GM19372 (cell line): ENCODE results near the gene LSM10.

Experiments used
- ATAC-seq: cut with Tn5 transposase; IDR thresholded peaks from one replicate; pipeline ENCODE4 v1.9.1; 2021; ENCODE audit warnings: mild to moderate bottlenecking, low read depth, moderate library complexity; ENCODE audit not compliant: unreplicated experiment

The LSM10 gene

GRCh38 chr1:36397378-36398230 is at the start of gene LSM10:
Gene LSM10 (minus strand): TSS chr1:36397908. CDS start chr1:36394129, 3,779 bp downstream.
- peak; percentile 88 for ATAC-seq

- ATAC-seq: no peak
These were observed 49.7 kb upstream of the LSM10 start for GRCh38 chr1:36447450-36447849.

DNA sequence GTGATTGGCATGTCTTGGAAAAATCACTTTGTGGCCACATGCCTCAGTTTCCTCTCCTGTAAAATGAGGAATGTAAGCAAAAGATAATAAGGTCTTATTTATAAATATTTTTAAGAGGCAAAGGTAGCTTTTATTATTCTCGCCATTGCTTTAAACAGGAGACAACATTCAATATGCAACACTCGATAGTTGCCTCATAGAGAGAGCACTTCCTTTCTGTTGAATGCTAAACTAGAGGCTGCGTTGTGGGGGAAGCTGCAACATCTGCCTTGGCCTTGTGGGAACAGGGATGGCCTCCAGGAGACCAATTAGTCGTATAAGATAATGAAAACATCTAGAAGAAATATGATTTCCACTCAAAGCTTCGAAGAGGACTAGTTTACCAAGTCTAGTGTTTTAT is 49.0 kb upstream of the LSM10 start:
- no peak for ATAC-seq

DNA sequence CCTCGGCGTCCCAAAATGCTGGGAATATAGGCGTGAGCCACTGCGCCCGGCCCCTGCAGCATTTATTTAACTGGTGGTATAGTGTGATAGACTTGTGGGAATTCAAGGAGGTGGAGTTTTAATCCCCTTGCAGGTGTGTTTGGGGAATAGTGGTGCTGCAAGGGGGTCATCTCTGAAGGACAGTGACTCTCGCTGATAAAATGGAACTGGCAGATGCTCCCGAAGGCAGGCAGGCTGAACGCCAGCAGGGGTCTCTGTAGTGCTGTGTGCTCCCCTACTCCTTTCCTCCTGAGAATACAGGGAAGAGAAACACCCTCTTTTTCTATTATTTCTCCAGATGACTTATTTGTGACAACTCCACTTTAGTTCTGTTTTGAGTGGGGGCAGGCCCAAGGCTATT is 48.6 kb upstream of the LSM10 start:
- no peak for ATAC-seq

GRCh38 chr1:36443297-36443696 is 45.6 kb upstream of the LSM10 start:
- ATAC-seq: no peak

DNA sequence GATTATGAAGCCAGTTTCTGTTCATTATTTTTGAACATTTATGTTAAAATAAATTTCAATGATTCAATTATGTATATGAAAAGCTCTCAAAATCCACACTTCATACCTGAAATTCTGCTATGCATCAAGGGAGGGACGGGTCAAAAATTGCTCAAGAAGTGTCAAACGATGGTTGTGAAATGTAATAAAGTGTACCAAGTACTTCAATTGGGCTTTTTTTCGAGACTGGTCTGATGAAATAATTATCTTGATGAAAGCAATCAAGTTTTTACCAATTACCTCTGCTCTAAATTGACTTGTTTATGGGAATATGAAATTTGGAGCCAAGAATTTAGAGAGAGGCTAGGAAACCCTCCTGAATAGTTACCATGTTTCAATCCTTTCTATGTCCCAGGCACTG is 44.6 kb upstream of the LSM10 start:
- no peak for ATAC-seq

DNA sequence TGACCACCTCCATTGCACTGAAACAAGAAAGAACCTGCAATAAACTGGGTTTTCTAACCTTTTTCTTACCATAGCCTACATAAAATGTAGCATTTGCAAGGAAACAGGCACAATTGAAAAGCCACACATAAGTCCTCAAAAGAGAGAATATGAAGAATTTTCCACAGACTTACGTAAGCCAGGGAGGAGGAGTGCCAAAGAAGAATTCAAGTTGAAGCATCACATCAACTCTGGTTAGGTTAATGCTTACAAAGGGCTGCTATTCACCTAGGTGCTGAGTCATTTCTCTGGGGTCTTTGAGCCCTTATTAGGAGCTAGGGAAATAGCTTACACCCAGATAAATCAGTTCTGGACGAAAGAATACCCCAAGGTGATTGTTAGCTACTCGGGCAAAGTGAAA is 42.9 kb upstream of the LSM10 start:
- ATAC-seq: no peak

DNA sequence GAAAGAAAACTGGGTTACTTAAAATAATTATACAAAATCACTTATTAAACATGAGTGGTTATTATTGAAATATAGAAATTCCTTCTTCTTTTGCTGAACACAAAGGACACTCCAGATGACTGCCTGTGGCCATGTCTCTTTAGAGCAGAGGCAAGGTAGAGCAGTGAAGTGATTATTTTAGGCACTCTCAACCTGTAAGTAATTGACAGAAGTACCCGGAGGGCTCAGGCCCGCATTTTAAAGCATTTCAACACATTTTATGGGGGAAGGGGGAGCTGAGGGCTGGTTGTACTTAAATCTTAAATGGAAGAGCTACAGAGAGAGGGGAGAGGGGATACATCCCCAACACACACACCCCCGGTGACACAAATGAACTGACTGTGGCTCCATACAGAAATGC is 42.3 kb upstream of the LSM10 start:
- no peak for ATAC-seq

DNA sequence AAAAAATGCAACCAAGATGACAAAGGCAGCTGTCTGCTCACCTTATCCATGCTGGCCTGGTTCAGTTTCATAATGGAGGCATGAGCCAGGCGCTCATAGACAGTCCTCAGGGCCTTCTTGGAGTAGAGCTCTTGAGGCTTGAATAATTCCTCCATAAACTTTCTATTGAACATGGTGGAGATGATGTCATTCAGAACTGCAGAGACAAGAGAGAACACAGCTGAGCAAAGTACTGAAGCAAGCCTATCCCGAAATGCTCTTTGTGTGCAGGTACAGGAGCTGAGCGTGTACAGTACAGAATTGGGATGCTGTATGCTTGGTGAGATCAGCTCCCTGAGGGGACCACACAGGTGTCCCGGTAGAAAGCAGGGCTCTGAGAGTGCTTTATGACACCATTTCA is 41.0 kb upstream of the LSM10 start:
- ATAC-seq: no peak

DNA sequence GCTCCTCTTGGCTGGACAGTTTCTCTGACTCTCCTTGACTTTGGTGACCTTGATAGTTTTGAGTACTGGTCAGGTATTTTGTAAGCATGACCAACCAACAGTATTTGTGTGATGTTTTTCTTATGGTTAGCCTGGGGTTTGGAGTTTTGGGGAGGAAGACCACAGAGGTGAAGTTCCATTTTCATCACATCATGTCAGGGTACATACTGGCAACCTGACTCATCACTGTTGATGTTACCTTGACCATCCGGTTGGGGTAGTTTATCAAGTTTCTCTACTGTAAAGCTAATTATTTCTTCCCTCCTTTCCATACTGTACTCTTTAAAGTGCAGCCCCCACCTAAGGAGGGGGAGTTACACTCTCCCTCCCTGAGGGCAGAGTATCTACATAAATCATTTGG is 39.1 kb upstream of the LSM10 start:
- no peak for ATAC-seq

DNA sequence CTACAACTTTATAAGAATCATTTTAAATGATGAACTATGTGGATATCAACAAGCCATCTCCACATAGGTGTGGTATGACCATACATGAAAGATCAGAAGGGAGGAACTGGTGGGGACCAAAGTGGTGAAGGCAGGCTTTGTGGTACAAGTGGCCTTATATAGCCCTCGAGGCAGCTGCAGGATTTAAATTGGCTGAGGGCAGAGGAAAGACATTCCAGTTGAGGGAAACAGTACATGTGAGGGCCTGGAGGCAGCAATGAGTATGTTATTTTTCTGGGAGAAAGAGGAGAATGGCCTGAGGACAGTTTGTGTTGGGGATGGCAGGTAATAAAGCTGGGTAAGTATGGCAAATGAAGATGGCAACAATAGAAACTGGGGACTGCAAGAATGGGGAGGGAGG is 35.4 kb upstream of the LSM10 start:
- ATAC-seq: no peak

DNA sequence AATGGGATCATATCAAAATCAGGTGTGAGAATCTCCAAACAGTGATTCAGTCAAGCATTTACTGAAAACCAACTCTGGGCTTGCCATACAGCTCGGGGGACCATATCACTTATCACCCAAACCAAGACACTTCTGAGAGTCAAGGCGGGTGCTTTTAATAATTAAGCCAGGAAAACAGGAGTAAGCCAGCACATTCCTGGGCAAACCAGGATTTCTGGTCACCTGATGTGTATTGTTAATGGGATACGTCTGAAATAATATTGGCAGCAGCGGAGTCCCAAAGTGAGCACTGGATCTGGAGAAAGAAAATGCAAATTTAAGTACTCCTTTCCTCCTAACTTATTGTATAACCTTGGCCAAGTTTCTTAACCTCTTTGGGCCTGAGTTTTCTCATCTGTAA is 34.9 kb upstream of the LSM10 start:
- no peak for ATAC-seq

DNA sequence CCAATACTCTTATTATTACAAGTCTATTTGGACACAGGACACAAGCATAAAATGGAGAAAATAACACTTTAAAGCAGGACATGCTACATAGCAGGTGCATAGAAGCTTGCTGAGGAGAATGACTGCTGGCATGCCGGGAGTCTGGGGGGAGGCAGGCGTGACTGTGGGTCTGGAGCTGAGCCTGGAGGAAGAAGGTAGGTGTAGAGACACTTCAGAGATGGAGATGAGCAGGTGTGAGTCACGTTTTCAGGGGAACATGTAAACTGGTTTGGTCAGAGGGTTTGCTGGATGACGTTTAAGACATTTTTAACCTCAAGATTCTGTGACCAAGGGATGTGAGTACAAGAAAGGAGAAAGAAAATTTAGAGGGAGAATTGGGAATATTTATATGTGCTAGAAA is 28.1 kb upstream of the LSM10 start:
- ATAC-seq: no peak

DNA sequence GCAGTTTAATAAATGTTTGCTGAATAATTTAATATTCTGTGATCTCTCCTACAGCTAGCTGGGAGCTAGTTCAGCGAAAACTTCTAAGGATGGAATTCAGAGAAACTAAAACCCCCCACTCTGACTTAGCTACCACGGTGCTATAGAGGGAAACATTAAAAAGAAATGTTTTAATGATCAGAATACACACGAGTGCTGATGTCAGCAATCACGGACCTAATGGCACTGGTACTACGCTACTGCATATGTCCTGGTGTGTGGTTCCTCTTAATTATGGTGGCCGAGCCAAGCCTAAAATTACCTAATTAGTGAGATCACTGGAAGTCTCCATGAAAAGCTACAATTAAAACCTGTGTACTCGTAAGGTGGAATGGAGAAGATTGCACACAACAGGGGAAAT is 23.9 kb upstream of the LSM10 start:
- no peak for ATAC-seq

DNA sequence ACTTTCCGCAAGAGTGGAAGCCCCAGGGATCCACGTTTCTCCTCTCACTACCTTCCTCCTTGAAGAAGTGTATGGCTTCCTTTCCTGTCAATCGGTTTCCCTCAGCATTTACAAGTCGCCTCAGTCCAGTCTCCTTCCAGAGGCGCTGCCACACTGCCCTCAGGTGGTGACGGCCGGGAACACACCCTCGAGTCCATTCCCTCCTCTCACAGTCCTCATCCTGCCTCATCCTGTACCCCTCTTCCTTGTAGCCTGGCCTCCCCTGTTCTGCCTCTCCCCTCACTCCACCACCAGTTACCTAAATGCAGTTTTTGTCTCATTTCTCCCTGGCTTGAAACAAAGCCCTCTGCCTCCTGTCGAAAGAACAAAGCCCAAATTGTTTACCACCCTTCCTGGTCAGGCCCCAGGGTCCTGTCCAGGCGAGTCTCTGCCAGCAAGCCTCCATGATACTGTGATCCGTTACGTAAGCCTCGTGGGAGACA is 23.2 kb upstream of the LSM10 start:
- no peak for ATAC-seq

DNA sequence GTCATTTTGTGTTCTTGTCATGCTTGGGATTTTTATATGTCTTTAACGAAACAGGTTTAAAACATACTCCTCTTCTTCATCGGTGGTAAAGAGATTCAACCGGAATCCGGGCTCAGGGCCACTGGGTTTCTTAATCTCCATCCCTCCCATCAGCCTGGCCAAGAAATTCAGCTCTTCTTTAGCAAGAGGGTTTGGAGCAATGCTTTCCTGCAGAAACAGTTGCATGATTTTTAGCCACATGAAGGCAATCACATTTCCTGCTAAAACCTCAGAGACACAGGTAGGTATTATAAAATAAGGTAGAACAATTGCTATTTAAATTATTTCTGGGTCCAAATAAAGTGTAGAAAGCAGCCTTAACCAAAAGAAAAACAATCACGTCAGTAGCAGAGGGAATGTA is 22.7 kb upstream of the LSM10 start:
- ATAC-seq: no peak

GRCh38 chr1:36419569-36419968 is 21.9 kb upstream of the LSM10 start:
- no peak for ATAC-seq

- ATAC-seq: no peak
These were observed 21.4 kb upstream of the LSM10 start for GRCh38 chr1:36419140-36419539.

DNA sequence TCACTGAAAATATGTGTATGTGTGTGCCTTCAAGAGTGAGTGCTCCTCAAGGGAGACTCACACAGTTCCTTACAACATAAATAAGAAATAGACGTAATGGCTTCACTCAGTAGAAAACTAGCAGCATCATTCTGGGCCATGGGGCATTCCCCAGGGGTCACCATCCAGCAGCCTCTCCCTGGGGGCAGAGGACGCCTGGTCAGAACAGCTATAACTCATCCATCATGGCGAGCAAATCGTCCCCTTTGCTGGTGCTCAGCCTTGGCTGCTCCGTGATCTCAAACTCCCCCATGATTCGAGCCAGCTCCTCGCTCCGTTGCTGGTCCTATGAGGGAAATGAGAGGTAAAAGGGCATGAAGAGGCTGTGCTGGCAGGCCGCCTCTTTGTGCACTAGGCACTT is 20.2 kb upstream of the LSM10 start:
- ATAC-seq: no peak

DNA sequence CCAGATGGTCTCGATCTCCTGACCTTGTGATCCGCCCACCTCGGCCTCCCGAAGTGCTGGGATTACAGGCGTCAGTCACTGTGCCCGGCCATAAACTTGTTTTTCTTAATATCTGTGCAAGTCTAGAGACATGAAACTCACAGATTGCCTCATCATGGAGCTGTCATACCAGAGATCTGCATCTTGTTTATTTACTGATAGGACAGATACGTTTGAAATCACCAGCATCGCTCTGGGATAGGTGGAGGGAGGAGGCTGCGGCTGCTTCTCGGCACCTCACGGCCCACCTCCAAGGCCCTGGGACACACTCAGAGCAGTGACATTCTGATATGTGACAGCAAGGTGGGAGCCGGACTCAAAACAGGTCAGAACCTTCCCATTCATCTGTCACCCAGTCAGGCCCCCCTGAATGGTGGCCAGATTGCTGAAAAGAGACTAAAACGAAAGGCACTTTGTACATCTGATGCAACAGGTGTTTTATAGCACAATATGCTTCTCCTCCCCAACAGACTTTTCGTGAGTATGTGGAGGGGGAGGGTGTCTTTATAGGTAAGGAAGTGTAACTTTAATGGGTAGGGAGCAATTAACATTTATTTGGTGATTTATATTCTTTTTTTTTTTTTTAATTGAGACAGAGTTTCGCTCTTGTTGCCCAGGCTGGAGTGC is 18.1 kb upstream of the LSM10 start:
- ATAC-seq: no peak

DNA sequence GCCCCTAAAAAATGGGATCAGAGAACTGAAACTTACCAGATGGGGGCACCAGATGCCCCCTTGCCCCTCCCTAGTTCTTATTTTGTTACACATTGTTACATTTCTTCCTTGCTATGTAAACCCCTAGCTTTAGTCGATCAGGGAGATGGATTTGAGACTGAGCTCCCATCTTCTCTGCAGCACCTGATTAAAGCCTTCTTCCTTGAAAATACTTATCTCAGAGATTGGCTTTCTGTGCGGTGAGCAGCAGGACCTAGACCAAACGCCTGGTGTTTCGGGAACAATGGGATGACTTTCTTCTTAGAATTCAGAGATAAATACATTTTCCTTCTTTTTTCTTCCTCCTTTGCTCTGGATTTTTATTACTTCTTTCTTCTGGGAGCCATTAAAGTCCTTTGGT is 16.7 kb upstream of the LSM10 start:
- no peak for ATAC-seq
